GM12892 (cell line): ENCODE results near the gene COL1A1.

Source experiments
- POLR2AphosphoS5 ChIP-seq: IDR thresholded peaks from 2 replicates; pipeline ENCODE4 v1.6.1; 2011; ENCODE audit warnings: low read depth, low read length, control low read depth
- TAF1 ChIP-seq: IDR thresholded peaks from 2 replicates; pipeline ENCODE4 v1.6.1; 2011; ENCODE audit warnings: low read depth, mild to moderate bottlenecking, control low read depth, low read length, borderline replicate concordance

- TF ChIP-seq POLR2AphosphoS5 (no peak), TAF1 (no peak)
Measured at GRCh38 chr17:50189550-50190292, 11.7 kb downstream of the COL1A1 start.
